H4 (cell line): ENCODE measurements around the gene TPT1. TPM values are rescaled to one million over a fixed set of nuclear protein-coding genes. Genes with fewer than 3 reads are reported as not detected.
A peak's percentile ranks its signal among the peaks of the same experiment; 100 is the strongest.
"Not testable (repeated sequence)": the region's sequence is repeated elsewhere in the genome, so short reads cannot be mapped to it uniquely, and the experiment has no call there.

Source experiments
- DNase-seq: peaks from one replicate; pipeline ENCODE4 v3.0.0-alpha.2; 2015; ENCODE audit warnings: low spot score
- total RNA-seq: library from RNA; depleted of rRNA; stranded (reverse); fragments of >200 nt; shearing (Covaris generic); gene quantifications from 2 replicates; pipeline ENCODE4 v1.2.3, GENCODE V29; 2014

The TPT1 gene
- total RNA-seq, 1 experiment from 2014 or later: 2,361 TPM

GRCh38 chr13:45367358-45367757 lies 26.4 kb upstream of the TPT1 start:
- DNase-seq: peak; percentile 87

GRCh38 chr13:45365558-45365885 lies 24.5 kb upstream of the TPT1 start:
- DNase-seq: no peak

- no peak for DNase-seq
Measured at GRCh38 chr13:45364876-45365557, 24.0 kb upstream of the TPT1 start.

- no peak for DNase-seq
Measured at GRCh38 chr13:45362939-45363338, 22.0 kb upstream of the TPT1 start.

- DNase-seq: peak; percentile 19
Measured at GRCh38 chr13:45361596-45362206, 20.7 kb upstream of the TPT1 start.

GRCh38 chr13:45356966-45357672 lies 16.1 kb upstream of the TPT1 start:
- DNase-seq: no peak

GRCh38 chr13:45353895-45354294 lies 12.9 kb upstream of the TPT1 start:
- DNase-seq: no peak

GRCh38 chr13:45352031-45352430 lies 11.0 kb upstream of the TPT1 start:
- no peak for DNase-seq

- no peak for DNase-seq
Measured at GRCh38 chr13:45350152-45350551, 9.2 kb upstream of the TPT1 start.

GRCh38 chr13:45349438-45349837 lies 8.5 kb upstream of the TPT1 start:
- no peak for DNase-seq

GRCh38 chr13:45344064-45344463 lies 3.1 kb upstream of the TPT1 start:
- not testable (repeated sequence) for DNase-seq

- DNase-seq: not testable (repeated sequence)
Measured at GRCh38 chr13:45343102-45343501, 2.1 kb upstream of the TPT1 start.

- not testable (repeated sequence) for DNase-seq
Measured at GRCh38 chr13:45342668-45343067, 1.7 kb upstream of the TPT1 start.

- no peak for DNase-seq
Measured at GRCh38 chr13:45341799-45342500, 967 bp upstream of the TPT1 start.

- DNase-seq: peak; percentile 72
Measured at GRCh38 chr13:45340422-45341033, 455 bp downstream of the TPT1 start.

- no peak for DNase-seq
Measured at GRCh38 chr13:45339867-45340266, 1.1 kb downstream of the TPT1 start.

- no peak for DNase-seq
Measured at GRCh38 chr13:45339399-45339798, 1.6 kb downstream of the TPT1 start.

- no peak for DNase-seq
Measured at GRCh38 chr13:45337803-45338202, 3.2 kb downstream of the TPT1 start.

- no peak for DNase-seq
Measured at GRCh38 chr13:45337395-45337794, 3.6 kb downstream of the TPT1 start.

- DNase-seq: no peak
Measured at GRCh38 chr13:45336025-45336800, 4.8 kb downstream of the TPT1 start.

GRCh38 chr13:45335397-45336024 lies 5.5 kb downstream of the TPT1 start:
- no peak for DNase-seq
